Endothelial cell of umbilical vein (primary cell): ENCODE data around the gene ERFL. TPM values are rescaled to one million over a fixed set of nuclear protein-coding genes. Genes with fewer than 3 reads are reported as not detected.

Experiments used
- BruUV-seq: library from RNA; stranded (reverse); fragments of 400-500 nt; replicated peaks from 2 replicates; lab custom pipeline; 2021; lab: Mats Ljungman, UMichigan
- CTCF ChIA-PET: fragments of 300-600, 350-600 bp; sonication (Branson Sonifier 250); formaldehyde crosslinking; loops from one replicate; lab custom pipeline; 2021; ENCODE audit warnings: antibody characterized with exemption, inconsistent platforms; lab: Charles Lee
- POLR2A ChIA-PET: fragments of 300-600, 350-600 bp; sonication (Branson Sonifier 250); formaldehyde crosslinking; loops from one replicate; lab custom pipeline; 2021; ENCODE audit warnings: antibody characterized with exemption, inconsistent platforms; lab: Charles Lee
- DNase-seq: peaks from one replicate; pipeline ENCODE4 v3.0.0-alpha.2; 2011; ENCODE audit warnings: low read depth, low spot score
- FAIRE-seq: peaks from 2 replicates; lab custom pipeline; 2011; peaks lifted over from hg19 to GRCh38; lab: Jason Lieb, UNC
- H2AFZ ChIP-seq: 2 replicates; pipeline ENCODE4 v1.6.0; 2012; ENCODE audit warnings: low read depth, low read length, control low read depth, inconsistent platforms
- H3K27ac ChIP-seq: 2 replicates; pipeline ENCODE4 v1.5.1; 2011; ENCODE audit warnings: low read depth, mild to moderate bottlenecking, control low read depth, low read length, moderate library complexity; ENCODE audit not compliant: insufficient read depth
- H3K27me3 ChIP-seq, 2 experiments: 2 replicates each; pipeline versions ENCODE4 v1.6.0 to v1.6.1; 2011; ENCODE audit warnings: low read length in 2 of 2, mixed read lengths in 1 of 2; ENCODE audit not compliant: control insufficient read depth in 2 of 2, insufficient read depth in 2 of 2
- H3K36me3 ChIP-seq, 2 experiments: 2 replicates in 1 of 2; 3 replicates in 1 of 2; pipeline ENCODE4 v1.5.1; 2011; ENCODE audit warnings: low read length in 2 of 2, mild to moderate bottlenecking in 1 of 2, moderate library complexity in 1 of 2; ENCODE audit not compliant: control insufficient read depth in 2 of 2, insufficient read depth in 2 of 2; ENCODE audit errors: extremely low read depth in 1 of 2
- H3K4me1 ChIP-seq: 3 replicates; pipeline ENCODE4 v1.5.1; 2011; ENCODE audit warnings: mild to moderate bottlenecking, low read length; ENCODE audit not compliant: control insufficient read depth, insufficient read depth; ENCODE audit errors: extremely low read depth
- H3K4me2 ChIP-seq: 2 replicates; pipeline ENCODE4 v1.6.1; 2011; ENCODE audit warnings: low read length, control low read depth, mixed read lengths; ENCODE audit not compliant: insufficient read depth
- H3K4me3 ChIP-seq, 3 experiments: fragments of 200-600 bp in 1 of 3; sonication (generic), shearing (Covaris generic) in 1 of 3; replicated peaks in 1 of 3; 2 replicates each; pipeline ENCODE4 v1.5.1; 2011 to 2016; ENCODE audit warnings: control low read depth in 3 of 3, low read length in 3 of 3, mild to moderate bottlenecking in 2 of 3, inconsistent platforms in 1 of 3, low read depth in 1 of 3, moderate library complexity in 1 of 3; ENCODE audit not compliant: insufficient read depth in 1 of 3
- H3K79me2 ChIP-seq: 2 replicates; pipeline ENCODE4 v1.6.0; 2012; ENCODE audit warnings: low read length, inconsistent platforms; ENCODE audit not compliant: control insufficient read depth, insufficient read depth
- H3K9ac ChIP-seq: replicated peaks from 2 replicates; pipeline ENCODE3; 2011; ENCODE audit warnings: low read length, control low read depth; ENCODE audit not compliant: insufficient read depth; ENCODE audit errors: extremely low read depth
- H3K9me1 ChIP-seq: replicated peaks from 3 replicates; pipeline ENCODE4 v1.6.0; 2011; ENCODE audit warnings: mild to moderate bottlenecking, low read length; ENCODE audit not compliant: control insufficient read depth, insufficient read depth; ENCODE audit errors: extremely low read depth
- H3K9me3 ChIP-seq: replicated peaks from 2 replicates; pipeline ENCODE4 v1.5.1; 2012; ENCODE audit warnings: low read length, inconsistent platforms; ENCODE audit not compliant: control insufficient read depth, insufficient read depth
- H4K20me1 ChIP-seq: replicated peaks from 2 replicates; pipeline ENCODE3; 2011; ENCODE audit warnings: mild to moderate bottlenecking, low read length; ENCODE audit not compliant: control insufficient read depth, insufficient read depth; ENCODE audit errors: extremely low read depth
- EZH2 ChIP-seq: IDR thresholded peaks from 2 replicates; pipeline ENCODE4 v1.6.1; 2012; ENCODE audit warnings: borderline replicate concordance, low read depth, mild to moderate bottlenecking, moderate library complexity, low read length, inconsistent platforms; ENCODE audit not compliant: severe bottlenecking
- FOS ChIP-seq: IDR thresholded peaks from 2 replicates; pipeline ENCODE4 v1.6.1; 2011; ENCODE audit warnings: mild to moderate bottlenecking, low read length, moderate library complexity, borderline replicate concordance; ENCODE audit not compliant: insufficient read depth
- GATA2 ChIP-seq: IDR thresholded peaks from 2 replicates; pipeline ENCODE4 v1.7.0; 2011; ENCODE audit warnings: low read depth, mild to moderate bottlenecking, moderate library complexity, mixed read lengths, low read length; ENCODE audit not compliant: insufficient read length, insufficient read depth
- JUN ChIP-seq: IDR thresholded peaks from 2 replicates; pipeline ENCODE4 v1.6.1; 2011; ENCODE audit warnings: borderline replicate concordance, low read depth; ENCODE audit not compliant: insufficient read length, insufficient read depth
- MAX ChIP-seq: IDR thresholded peaks from 2 replicates; pipeline ENCODE4 v1.6.1; 2011; ENCODE audit not compliant: insufficient read depth, insufficient read length
- MYC ChIP-seq: IDR thresholded peaks from one replicate; pipeline ENCODE4 v1.6.1; 2011; ENCODE audit warnings: mild to moderate bottlenecking, low read depth, low read length
- POLR2A ChIP-seq: IDR thresholded peaks from 2 replicates; pipeline ENCODE4 v1.6.1; 2012; ENCODE audit warnings: low read depth, mild to moderate bottlenecking, control low read depth, low read length
- POLR2AphosphoS5 ChIP-seq: IDR thresholded peaks from 2 replicates; pipeline ENCODE4 v1.6.1; 2012; ENCODE audit warnings: low read depth, mild to moderate bottlenecking, control low read depth, low read length, moderate library complexity; ENCODE audit not compliant: insufficient read depth
- dilution Hi-C: fragments of 300-500 bp; cut with MboI; formaldehyde crosslinking; loops from one replicate; pipeline ENCODE4 v1.15.0; 2019; ENCODE audit warnings: low sequenced_read_pairs; ENCODE audit not compliant: extremely low pct_ligation_motif_present
- intact Hi-C: fragments of 100-400 bp; cut with micrococcal nuclease; formaldehyde crosslinking; loops from one replicate; pipeline ENCODE4 v1.10.0; 2022
- polyA plus RNA-seq, 4 experiments: library from polyadenylated mRNA; depleted of rRNA in 3 of 4; stranded (reverse) in 3 of 4; unstranded in 1 of 4; fragments of >200 nt; gene quantifications; 2 replicates each; pipeline versions ENCODE4 v1.2.1 to v1.2.3, GENCODE V29; 2011 to 2012; ENCODE audit warnings: missing spikeins in 1 of 4
- total RNA-seq: library from RNA; stranded (reverse); gene quantifications from 2 replicates; pipeline ENCODE4 v1.2.3, GENCODE V29; 2021
- TF ChIP-seq, protein P1 (sequence below), 2 donors: IDR thresholded peaks; 1 replicate in 1 of 2; 2 replicates in 1 of 2; pipeline ENCODE4 v1.5.1; 2011; ENCODE audit warnings: low read length in 2 of 2, mild to moderate bottlenecking in 2 of 2, moderate library complexity in 2 of 2, control low read depth in 1 of 2, inconsistent platforms in 1 of 2, low read depth in 1 of 2; ENCODE audit not compliant: insufficient read depth in 1 of 2; ENCODE audit errors: extremely low read depth in 1 of 2

The ERFL gene
- total and polyA plus RNA-seq, 2 donors (not counting 3 experiments of a cell fraction or from before 2014, with no cell fraction given), result not detected

- Histone ChIP-seq H3K27ac (no peak overlapping the region), H3K79me2 (peaks cover under 1% of the 10 kb centered on the region), H3K9ac (no peak overlapping the region), H3K9me1 (no peaks in the 10 kb centered on the region), H3K4me3 (no peak overlapping the region), H3K36me3 (peaks cover 6 to 31% of the 10 kb centered on the region in 2 experiments), H2AFZ (no peak overlapping the region), H3K9me3 (no peaks in the 10 kb centered on the region), H3K27me3 (no peaks in the 10 kb centered on the region), H3K4me2 (no peak overlapping the region), H4K20me1 (no peaks in the 10 kb centered on the region), H3K4me1 (peaks cover under 1% of the 10 kb centered on the region)
- dilution Hi-C loops, result no loop called here
- intact Hi-C loops, result no loop called here
- ChIA-PET POLR2A (no interaction called here), CTCF (no interaction called here)
- DNase-seq, result no peak
- BruUV-seq, result no TSS peak
- no peak for FAIRE-seq
- TF ChIP-seq GATA2, result no peak
- no peak for TF ChIP-seq POLR2AphosphoS5
- TF ChIP-seq JUN, result no peak
- TF ChIP-seq MYC, result no peak
- TF ChIP-seq MAX, result no peak
- no peak for TF ChIP-seq POLR2A
- no peak for TF ChIP-seq EZH2
- TF ChIP-seq FOS, result no peak
- TF ChIP-seq, protein P1, sequence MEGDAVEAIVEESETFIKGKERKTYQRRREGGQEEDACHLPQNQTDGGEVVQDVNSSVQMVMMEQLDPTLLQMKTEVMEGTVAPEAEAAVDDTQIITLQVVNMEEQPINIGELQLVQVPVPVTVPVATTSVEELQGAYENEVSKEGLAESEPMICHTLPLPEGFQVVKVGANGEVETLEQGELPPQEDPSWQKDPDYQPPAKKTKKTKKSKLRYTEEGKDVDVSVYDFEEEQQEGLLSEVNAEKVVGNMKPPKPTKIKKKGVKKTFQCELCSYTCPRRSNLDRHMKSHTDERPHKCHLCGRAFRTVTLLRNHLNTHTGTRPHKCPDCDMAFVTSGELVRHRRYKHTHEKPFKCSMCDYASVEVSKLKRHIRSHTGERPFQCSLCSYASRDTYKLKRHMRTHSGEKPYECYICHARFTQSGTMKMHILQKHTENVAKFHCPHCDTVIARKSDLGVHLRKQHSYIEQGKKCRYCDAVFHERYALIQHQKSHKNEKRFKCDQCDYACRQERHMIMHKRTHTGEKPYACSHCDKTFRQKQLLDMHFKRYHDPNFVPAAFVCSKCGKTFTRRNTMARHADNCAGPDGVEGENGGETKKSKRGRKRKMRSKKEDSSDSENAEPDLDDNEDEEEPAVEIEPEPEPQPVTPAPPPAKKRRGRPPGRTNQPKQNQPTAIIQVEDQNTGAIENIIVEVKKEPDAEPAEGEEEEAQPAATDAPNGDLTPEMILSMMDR (IDR thresholded peaks at IDR 0.05; ENCODE audit: extremely low read depth in 1 of 2, insufficient read depth in 1 of 2, low read depth in 1 of 2, low read length in 2 of 2), result no peak
Observed at GRCh38 chr19:41892173-41892902, 35.9 kb downstream of the ERFL start.
